SKM-1 (cell line): ENCODE results near the gene TIMM17A.
"Not testable (repeated sequence)": the region's sequence is repeated elsewhere in the genome, so short reads cannot be mapped to it uniquely, and the experiment has no call there.

Experiments
- DNase-seq: peaks from one replicate; lab custom pipeline; 2025; ENCODE audit not compliant: unreplicated experiment; lab: John Stamatoyannopoulos, UW

TIMM17A gene

GRCh38 chr1:202014060-202014459, 58.8 kb downstream of the TIMM17A start:
- no peak for DNase-seq

DNA sequence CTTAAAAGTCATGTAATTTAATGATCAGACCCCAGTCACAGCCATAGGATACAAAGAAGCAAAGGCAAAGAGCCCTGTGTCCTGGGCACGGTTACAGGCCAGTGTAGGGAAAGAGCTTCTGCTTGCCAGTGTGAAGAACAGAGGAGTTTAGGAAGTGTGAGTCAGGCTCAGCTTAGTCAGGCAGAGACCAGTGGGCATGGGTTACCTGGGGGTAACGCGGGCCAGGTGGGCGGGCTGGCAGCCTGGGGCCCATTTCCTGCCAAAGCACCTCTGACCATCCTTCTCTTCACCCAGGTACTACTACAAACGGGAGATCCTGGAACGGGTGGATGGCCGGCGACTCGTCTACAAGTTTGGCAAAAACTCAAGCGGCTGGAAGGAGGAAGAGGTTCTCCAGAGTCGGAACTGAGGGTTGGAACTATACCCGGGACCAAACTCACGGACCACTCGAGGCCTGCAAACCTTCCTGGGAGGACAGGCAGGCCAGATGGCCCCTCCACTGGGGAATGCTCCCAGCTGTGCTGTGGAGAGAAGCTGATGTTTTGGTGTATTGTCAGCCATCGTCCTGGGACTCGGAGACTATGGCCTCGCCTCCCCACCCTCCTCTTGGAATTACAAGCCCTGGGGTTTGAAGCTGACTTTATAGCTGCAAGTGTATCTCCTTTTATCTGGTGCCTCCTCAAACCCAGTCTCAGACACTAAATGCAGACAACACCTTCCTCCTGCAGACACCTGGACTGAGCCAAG, 59.8 kb downstream of the TIMM17A start:
- DNase-seq, result no peak

- DNase-seq, result no peak
Observed at GRCh38 chr1:202015662-202015937, 60.3 kb downstream of the TIMM17A start.

DNA sequence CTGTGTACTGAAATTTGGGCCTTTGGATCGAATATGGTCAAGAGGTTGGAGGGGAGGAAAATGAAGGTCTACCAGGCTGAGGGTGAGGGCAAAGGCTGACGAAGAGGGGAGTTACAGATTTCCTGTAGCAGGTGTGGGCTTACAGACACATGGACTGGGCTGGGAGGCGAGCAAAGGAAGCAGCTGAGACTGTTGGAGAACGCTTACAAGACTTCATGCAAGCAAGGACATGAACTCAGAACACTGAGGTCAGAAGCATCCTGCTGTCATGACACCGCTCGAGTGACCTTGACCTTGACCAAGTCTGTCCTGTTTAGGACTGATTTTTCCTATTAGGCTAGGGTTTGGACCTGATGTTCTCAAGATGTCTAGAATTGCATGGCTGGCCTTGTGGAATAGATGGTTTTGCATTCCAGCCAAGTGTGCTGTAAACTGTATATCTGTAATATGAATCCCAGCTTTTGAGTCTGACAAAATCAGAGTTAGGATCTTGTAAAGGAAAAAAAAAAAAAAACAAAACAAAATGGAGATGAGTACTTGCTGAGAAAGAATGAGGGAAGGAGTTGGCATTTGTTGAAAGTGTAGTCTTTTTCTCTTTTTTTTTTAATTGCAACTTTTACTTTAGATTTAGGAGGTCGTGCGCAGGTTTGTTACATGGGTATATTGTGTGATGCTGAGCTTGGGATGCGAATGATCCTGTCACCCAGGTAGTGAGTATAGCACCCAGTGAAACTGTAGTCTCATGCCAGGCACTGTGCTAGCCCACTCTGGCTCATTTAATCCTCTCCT, 60.9 kb downstream of the TIMM17A start:
- DNase-seq, result no peak

DNA sequence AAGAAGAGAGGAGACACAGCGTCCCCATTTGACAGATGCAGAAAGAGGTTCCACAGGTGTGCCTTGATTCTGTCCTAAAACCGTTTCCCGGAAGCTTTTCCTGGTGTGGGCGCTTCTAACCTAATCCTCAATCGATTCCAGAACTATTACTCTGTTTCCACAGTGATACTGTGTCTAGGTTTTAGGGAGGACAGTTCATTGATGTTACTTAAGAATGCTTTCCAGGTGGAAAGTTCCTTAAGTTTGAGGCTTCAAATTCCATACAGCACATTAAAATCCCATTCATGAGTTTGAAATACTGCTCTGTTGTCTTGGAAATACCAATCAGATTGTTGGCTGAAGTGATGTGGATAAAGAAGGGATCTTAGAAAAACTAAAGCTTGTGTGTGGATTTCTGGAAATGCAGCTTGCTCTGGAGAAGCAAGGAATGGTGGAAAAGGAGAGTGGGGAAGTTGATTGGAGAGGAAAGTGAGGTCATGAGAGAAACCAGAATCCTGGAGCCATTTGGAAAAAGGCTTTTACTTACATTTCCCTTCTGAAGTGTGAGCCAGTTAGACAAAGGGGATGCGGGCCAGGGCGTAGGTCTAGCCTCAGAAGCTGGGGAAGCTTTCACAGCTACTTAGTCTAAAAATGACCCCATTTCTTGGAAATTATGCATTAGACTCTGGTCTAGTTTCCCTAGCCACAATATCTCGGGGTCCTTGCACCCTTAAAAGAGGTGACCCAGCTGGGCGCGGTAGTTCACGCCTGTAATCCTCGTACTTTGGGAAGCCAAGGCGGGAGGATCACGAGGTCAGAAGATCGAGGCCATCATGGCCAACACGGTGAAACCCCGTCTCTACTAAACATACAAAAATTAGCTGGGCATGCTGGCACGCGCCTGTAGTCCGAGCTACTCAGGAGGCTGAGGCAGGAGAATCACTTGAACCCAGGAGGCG, 61.8 kb downstream of the TIMM17A start:
- no peak for DNase-seq

GRCh38 chr1:202017749-202018467, 62.6 kb downstream of the TIMM17A start:
- no peak for DNase-seq

DNA sequence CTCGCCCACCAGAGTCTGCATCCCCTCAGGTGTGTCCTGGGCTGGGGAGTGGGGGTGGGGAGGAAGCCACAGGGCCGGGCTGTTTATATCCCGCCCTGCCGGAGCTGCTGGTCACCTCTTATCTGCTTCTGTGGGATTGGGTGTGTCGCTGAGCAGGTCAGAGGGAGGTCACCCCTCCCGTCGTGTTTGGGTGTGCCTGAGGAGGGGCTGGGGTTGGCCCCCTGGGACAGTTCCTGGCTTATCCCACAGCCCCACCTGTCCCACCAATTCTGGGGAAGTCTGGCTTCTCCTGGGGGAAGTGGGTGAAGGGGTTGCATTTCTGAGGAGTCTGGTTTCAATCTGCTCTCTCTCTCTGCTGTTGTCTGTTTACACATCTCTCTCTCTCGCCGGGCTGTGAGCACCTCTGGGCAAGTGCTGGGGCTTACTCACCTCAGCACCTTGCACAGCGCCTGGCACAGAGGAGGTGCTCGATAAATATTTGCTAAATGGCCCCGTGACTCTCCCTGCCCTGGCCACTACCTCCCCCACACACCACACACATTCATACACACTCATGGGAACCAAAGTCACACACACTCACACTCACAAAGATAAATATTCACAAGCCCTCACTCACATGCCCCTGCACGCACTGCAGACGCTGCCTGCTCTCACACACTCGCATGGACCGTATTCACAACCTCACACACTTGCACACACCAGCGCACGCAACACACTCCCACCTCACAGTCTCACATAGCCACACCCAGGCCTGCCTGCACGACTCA, 63.3 kb downstream of the TIMM17A start:
- DNase-seq, result no peak

DNA sequence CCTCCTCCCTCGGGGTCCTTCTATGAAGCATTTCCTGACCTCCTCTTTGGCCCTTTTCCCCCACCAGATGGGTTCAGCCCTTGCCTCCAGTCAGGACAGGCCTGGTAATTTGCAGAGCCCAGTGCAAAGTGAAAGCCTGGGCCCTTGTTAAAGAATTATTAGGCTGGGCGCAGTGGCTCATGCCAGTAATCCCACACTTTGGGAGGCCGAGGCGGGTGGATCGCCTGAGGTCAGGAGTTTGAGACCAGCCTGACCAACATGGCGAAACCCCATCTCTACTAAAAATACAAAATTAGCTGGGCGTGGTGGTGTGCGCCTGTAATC, 63.9 kb downstream of the TIMM17A start:
- not testable (repeated sequence) for DNase-seq
